Ovary (tissue), 3 donors: ENCODE data around the gene NOCT.
"Not testable (repeated sequence)": the region's sequence is repeated elsewhere in the genome, so short reads cannot be mapped to it uniquely, and the experiment has no call there.

Source experiments
- CTCF ChIP-seq, 3 donors: fragments of 450-650 bp in 2 of 3; fragments of 200-600 bp in 1 of 3; IDR thresholded peaks; one replicate each; pipeline versions ENCODE4 v1.5.1 to v1.8.0; 2016 to 2022; ENCODE audit warnings: antibody characterized with exemption in 3 of 3, mild to moderate bottlenecking in 1 of 3
- EP300 ChIP-seq: sonication (generic); formaldehyde crosslinking; IDR thresholded peaks from one replicate; pipeline ENCODE4 v1.6.1; 2017; ENCODE audit warnings: antibody characterized with exemption
- POLR2A ChIP-seq: fragments of 450-650 bp; IDR thresholded peaks from one replicate; pipeline ENCODE4 v1.6.1; 2017; ENCODE audit warnings: antibody characterized with exemption, mild to moderate bottlenecking, moderate library complexity
- donor health status: DM: no; HTN: no; CAD: no.

GRCh38 chr4:139021071-139021470, 5.5 kb downstream of the NOCT start:
- TF ChIP-seq CTCF (IDR thresholded peaks at IDR 0.05); POLR2A; EP300: not testable (repeated sequence)
